NCI-H1436 treated with DMSO at 0.1 percent for 48 hours (cell line): ENCODE results near the gene FAM228A.
"Not testable (repeated sequence)": the region's sequence is repeated elsewhere in the genome, so short reads cannot be mapped to it uniquely, and the experiment has no call there.

Experiments
- DNase-seq: peaks from one replicate; lab custom pipeline; 2025; lab: John Stamatoyannopoulos, UW

The FAM228A gene

GRCh38 chr2:24191156-24191555 is 16.3 kb downstream of the FAM228A start:
- no peak for DNase-seq

- DNase-seq: no peak
Measured at GRCh38 chr2:24191848-24192247, 17.0 kb downstream of the FAM228A start.

- not testable (repeated sequence) for DNase-seq
Measured at GRCh38 chr2:24197213-24197612, 22.4 kb downstream of the FAM228A start.

- DNase-seq: no peak
Measured at GRCh38 chr2:24199968-24200590, 25.2 kb downstream of the FAM228A start.

GRCh38 chr2:24200799-24201198 is 25.9 kb downstream of the FAM228A start:
- no peak for DNase-seq

GRCh38 chr2:24203029-24203786 is 28.4 kb downstream of the FAM228A start:
- DNase-seq: no peak

- DNase-seq: no peak
Measured at GRCh38 chr2:24203787-24204150, 28.9 kb downstream of the FAM228A start.

- no peak for DNase-seq
Measured at GRCh38 chr2:24204505-24204904, 29.7 kb downstream of the FAM228A start.

- no peak for DNase-seq
Measured at GRCh38 chr2:24205131-24205530, 30.3 kb downstream of the FAM228A start.

GRCh38 chr2:24206242-24206641 is 31.4 kb downstream of the FAM228A start:
- DNase-seq: no peak

GRCh38 chr2:24206714-24207113 is 31.9 kb downstream of the FAM228A start:
- DNase-seq: no peak

- no peak for DNase-seq
Measured at GRCh38 chr2:24207359-24207758, 32.5 kb downstream of the FAM228A start.

GRCh38 chr2:24208490-24208889 is 33.6 kb downstream of the FAM228A start:
- DNase-seq: no peak

- DNase-seq: no peak
Measured at GRCh38 chr2:24209389-24210105, 34.7 kb downstream of the FAM228A start.

GRCh38 chr2:24210106-24210455 is 35.2 kb downstream of the FAM228A start:
- DNase-seq: no peak

- DNase-seq: no peak
Measured at GRCh38 chr2:24210723-24211122, 35.9 kb downstream of the FAM228A start.

- DNase-seq: no peak
Measured at GRCh38 chr2:24211408-24211807, 36.6 kb downstream of the FAM228A start.

GRCh38 chr2:24214880-24215279 is 40.0 kb downstream of the FAM228A start:
- no peak for DNase-seq

- no peak for DNase-seq
Measured at GRCh38 chr2:24220554-24221291, 45.9 kb downstream of the FAM228A start.

GRCh38 chr2:24221343-24222050 is 46.6 kb downstream of the FAM228A start:
- no peak for DNase-seq

- no peak for DNase-seq
Measured at GRCh38 chr2:24222946-24223345, 48.1 kb downstream of the FAM228A start.
